CD4-positive, alpha-beta T cell treated with Interferon alpha-2 for 1 hour (primary cell): ENCODE results near the gene EDRF1.

Experiments used
- DNase-seq, 2 donors: peaks; one replicate each; pipeline ENCODE4 v3.0.0-alpha.2; 2020 to 2022

Gene EDRF1

DNA sequence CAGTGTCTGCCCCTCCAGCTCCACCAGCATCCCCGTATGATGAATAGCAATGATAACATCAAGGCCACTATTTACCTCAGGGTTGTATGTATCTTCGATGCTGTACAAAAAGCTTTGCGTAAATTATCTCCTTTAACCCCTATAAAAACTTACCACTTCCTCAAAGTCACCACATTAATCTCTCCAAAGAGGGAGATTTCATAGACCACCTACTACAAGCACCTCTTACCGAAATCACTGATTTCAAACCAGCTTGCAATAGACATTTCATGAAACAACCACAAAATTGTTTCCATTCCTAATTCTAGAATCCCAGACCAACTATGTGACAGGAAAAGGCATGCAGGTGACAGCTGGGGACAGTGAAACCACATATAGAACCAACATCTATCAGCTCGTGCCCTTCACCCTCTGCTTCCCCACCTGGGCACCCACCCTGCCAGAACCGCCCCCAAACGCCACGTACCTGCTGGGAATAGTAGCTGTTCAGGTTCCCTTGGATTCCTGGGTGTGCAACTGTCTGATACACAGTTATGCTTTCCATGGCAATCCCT lies 76.2 kb downstream of the EDRF1 start:
- no peak for DNase-seq

- no peak for DNase-seq
These were observed 77.9 kb downstream of the EDRF1 start for GRCh38 chr10:125797424-125797823.

- DNase-seq = no peak
These were observed 78.6 kb downstream of the EDRF1 start for GRCh38 chr10:125797994-125798662.

- no peak for DNase-seq
These were observed 80.1 kb downstream of the EDRF1 start for GRCh38 chr10:125799451-125800182.

- no peak for DNase-seq
These were observed 82.1 kb downstream of the EDRF1 start for GRCh38 chr10:125801574-125801973.

DNA sequence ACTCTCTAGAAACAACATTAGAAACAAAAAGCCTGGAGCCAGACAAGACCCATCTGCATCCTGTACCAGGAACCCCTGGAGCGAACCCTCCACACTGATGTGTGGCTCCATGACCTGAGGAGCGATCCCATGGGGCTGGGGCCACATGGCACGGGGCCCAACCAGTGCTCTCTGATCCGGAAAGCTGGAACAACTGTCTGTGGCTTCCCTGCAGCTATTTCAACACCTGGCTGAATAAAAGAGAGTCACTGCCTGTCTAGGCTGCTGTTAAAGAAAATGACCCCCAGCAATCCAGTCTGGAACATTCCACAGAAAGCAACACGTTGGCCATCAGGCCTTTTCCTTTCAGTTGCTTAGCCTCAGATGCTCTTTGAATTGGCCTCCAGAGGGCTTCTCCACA lies 82.6 kb downstream of the EDRF1 start:
- DNase-seq = no peak

- DNase-seq = no peak
These were observed 83.2 kb downstream of the EDRF1 start for GRCh38 chr10:125802739-125803138.

DNA sequence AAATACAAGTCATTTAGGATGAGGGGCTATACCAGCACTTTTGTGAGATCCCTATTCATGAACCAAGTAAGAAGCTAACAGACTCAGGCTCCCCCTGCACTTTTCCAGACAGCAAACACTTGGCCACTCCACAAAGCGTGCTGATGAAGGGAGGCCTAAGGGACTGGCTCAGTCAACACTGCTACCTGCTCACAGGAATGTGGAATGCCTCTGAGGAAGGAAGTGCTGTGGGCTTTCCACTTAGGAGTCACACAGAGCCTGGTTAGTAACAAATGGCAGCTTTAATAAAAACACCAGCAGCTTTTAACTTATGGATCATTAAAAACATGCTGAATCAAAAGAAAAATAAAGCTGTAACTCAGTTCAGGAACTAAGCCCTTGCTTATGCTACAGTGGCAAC lies 88.5 kb downstream of the EDRF1 start:
- DNase-seq = no peak

- no peak for DNase-seq
These were observed 91.7 kb downstream of the EDRF1 start for GRCh38 chr10:125811251-125811650.

DNA sequence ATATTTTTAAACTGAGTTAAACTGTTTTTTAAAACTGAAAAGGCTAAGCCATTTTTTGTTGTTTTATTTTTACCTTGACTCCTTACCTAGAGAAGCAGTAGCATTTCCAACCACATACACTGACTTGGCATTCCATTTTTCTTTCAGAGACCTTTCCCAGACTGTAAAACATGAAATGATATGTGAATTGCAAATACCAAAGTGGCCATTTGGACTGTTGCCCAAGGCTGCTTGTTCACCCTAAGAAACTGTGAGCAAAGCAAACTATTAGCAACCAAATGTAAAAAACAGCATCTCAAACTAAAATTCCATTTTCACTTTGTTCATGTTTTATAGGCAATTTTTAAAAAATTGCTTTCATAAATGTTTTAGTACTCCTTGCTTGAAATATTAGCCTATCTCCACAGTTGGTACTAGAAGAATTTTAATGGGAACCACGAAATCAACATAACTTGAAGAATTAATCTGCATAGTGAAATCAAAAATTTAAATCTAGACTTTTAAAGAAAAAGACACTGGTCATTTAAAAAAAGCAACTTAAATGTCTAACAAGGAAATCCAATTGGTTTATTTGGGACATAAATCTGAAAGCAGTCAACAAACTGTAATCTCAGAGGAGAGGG lies 92.7 kb downstream of the EDRF1 start:
- DNase-seq = no peak
